ENCODE measurements around the gene SLIT1. TPM values are rescaled to one million over a fixed set of nuclear protein-coding genes. Genes with fewer than 3 reads are reported as not detected.

SLIT1 gene
- polyA plus RNA-seq, 1 donor (not counting 4 experiments of a cell fraction or from before 2014, with no cell fraction given): 0.01 TPM

DNA sequence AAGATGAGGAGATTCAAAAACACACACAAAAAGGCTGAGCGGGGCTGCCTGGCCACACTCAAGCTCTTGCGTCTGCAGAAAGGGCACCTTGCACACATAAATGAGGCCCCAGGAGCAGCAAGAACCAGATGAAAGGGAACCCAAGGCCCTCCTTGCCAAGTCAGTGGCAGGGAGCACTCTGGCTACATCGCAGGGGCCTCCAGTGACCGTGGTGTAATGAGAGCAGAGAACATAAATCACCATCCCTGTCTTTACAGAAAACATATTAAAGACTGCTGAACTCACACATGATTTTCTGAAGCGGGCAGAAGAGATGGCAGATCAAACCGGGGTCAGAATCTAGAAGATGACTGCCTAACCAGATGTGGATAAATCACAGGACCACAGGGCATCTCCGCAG, 80.5 kb downstream of the SLIT1 start:
- no peaks in the 10 kb centered on the region for H3K79me2 ChIP-seq (ENCODE audit: control insufficient read depth, insufficient read depth, low read length)
- no peaks in the 10 kb centered on the region for H3K9me3 ChIP-seq (ENCODE audit: control insufficient read depth, low read depth, low read length)
- H3K9me1 ChIP-seq (ENCODE audit: control insufficient read depth, extremely low read depth, insufficient read depth, low read length): no peaks in the 10 kb centered on the region
- DNase-seq (ENCODE audit: low read depth, low spot score) (no peak), FAIRE-seq (no peak)
- peaks cover 2% of the 10 kb centered on the region for H3K27me3 ChIP-seq (ENCODE audit: control insufficient read depth, extremely low read depth, insufficient read depth, low read length)
- H3K36me3 ChIP-seq (ENCODE audit: control insufficient read depth in 2 of 2, extremely low read depth in 1 of 2, insufficient read depth in 2 of 2, low read length in 2 of 2): no peaks in the 10 kb centered on the region
- no peak overlapping the region for H3K9ac ChIP-seq (ENCODE audit: control insufficient read depth, extremely low read depth, insufficient read depth, low read length)
- no peaks in the 10 kb centered on the region for H3K4me1 ChIP-seq (ENCODE audit: control insufficient read depth, extremely low read depth, insufficient read depth, low read length)
- dilution Hi-C loops (cut with MboI; ENCODE audit: extremely low pct_ligation_motif_present, low sequenced_read_pairs): no loop called here
- no peak overlapping the region for H3K4me2 ChIP-seq (ENCODE audit: control insufficient read depth, extremely low read depth, insufficient read depth, low read depth, low read length)
- no peak overlapping the region for H2AFZ ChIP-seq (ENCODE audit: control insufficient read depth, low read length)
- TF ChIP-seq EZH2 (IDR thresholded peaks at IDR 0.05; ENCODE audit: low read length) (no peak), CTCF (optimal IDR thresholded peaks at IDR 0.05 in 1 of 3, IDR thresholded peaks at IDR 0.05 in 1 of 3, conservative IDR thresholded peaks at IDR 0.05 in 1 of 3; ENCODE audit: extremely low read depth in 1 of 3, insufficient read depth in 2 of 3, low read length in 3 of 3) (no peak)
- H3K27ac ChIP-seq (ENCODE audit: control insufficient read depth, insufficient read depth, low read length): no peak overlapping the region
- no peaks in the 10 kb centered on the region for H4K20me1 ChIP-seq (ENCODE audit: control insufficient read depth, extremely low read depth, insufficient read depth, low read length)
- no peak overlapping the region for H3K4me3 ChIP-seq (ENCODE audit: control insufficient read depth in 2 of 3, extremely low read depth in 1 of 3, insufficient read depth in 2 of 3, low read depth in 1 of 3, low read length in 3 of 3)

- Histone ChIP-seq H3K27me3 (ENCODE audit: control insufficient read depth, extremely low read depth, insufficient read depth, low read length) (peaks cover 7% of the 10 kb centered on the region), H3K9me3 (ENCODE audit: control insufficient read depth, low read depth, low read length) (no peaks in the 10 kb centered on the region), H2AFZ (ENCODE audit: control insufficient read depth, low read length) (no peak overlapping the region), H3K9ac (ENCODE audit: control insufficient read depth, extremely low read depth, insufficient read depth, low read length) (no peak overlapping the region), H3K4me2 (ENCODE audit: control insufficient read depth, extremely low read depth, insufficient read depth, low read depth, low read length) (no peak overlapping the region), H4K20me1 (ENCODE audit: control insufficient read depth, extremely low read depth, insufficient read depth, low read length) (no peaks in the 10 kb centered on the region), H3K4me1 (ENCODE audit: control insufficient read depth, extremely low read depth, insufficient read depth, low read length) (no peaks in the 10 kb centered on the region), H3K79me2 (ENCODE audit: control insufficient read depth, insufficient read depth, low read length) (no peaks in the 10 kb centered on the region), H3K36me3 (ENCODE audit: control insufficient read depth in 2 of 2, extremely low read depth in 1 of 2, insufficient read depth in 2 of 2, low read length in 2 of 2) (no peaks in the 10 kb centered on the region), H3K9me1 (ENCODE audit: control insufficient read depth, extremely low read depth, insufficient read depth, low read length) (no peaks in the 10 kb centered on the region), H3K4me3 (ENCODE audit: control insufficient read depth in 2 of 3, extremely low read depth in 1 of 3, insufficient read depth in 2 of 3, low read depth in 1 of 3, low read length in 3 of 3) (no peak overlapping the region), H3K27ac (ENCODE audit: control insufficient read depth, insufficient read depth, low read length) (no peak overlapping the region)
- DNase-seq (ENCODE audit: low read depth, low spot score): no peak
- dilution Hi-C loops (cut with MboI; ENCODE audit: extremely low pct_ligation_motif_present, low sequenced_read_pairs): no loop called here
- FAIRE-seq: no peak
- TF ChIP-seq CTCF (optimal IDR thresholded peaks at IDR 0.05 in 1 of 3, IDR thresholded peaks at IDR 0.05 in 1 of 3, conservative IDR thresholded peaks at IDR 0.05 in 1 of 3; ENCODE audit: extremely low read depth in 1 of 3, insufficient read depth in 2 of 3, low read length in 3 of 3) (no peak), EZH2 (IDR thresholded peaks at IDR 0.05; ENCODE audit: low read length) (no peak)
Observed at GRCh38 chr10:97103316-97104080, 82.3 kb downstream of the SLIT1 start.

Data from keratinocyte (primary cell).